Dedifferentiated amniotic fluid mesenchymal stem cell (primary cell): ENCODE measurements around the gene HBEGF.
"Not testable (repeated sequence)": the region's sequence is repeated elsewhere in the genome, so short reads cannot be mapped to it uniquely, and the experiment has no call there.

ENCODE experiments used
- DNase-seq: peaks from one replicate; pipeline ENCODE4 v3.0.0-alpha.2; 2016; ENCODE audit errors: extremely low spot score

Gene HBEGF

GRCh38 chr5:140360681-140361479 lies 14.5 kb upstream of the HBEGF start:
- DNase-seq, result no peak

DNA sequence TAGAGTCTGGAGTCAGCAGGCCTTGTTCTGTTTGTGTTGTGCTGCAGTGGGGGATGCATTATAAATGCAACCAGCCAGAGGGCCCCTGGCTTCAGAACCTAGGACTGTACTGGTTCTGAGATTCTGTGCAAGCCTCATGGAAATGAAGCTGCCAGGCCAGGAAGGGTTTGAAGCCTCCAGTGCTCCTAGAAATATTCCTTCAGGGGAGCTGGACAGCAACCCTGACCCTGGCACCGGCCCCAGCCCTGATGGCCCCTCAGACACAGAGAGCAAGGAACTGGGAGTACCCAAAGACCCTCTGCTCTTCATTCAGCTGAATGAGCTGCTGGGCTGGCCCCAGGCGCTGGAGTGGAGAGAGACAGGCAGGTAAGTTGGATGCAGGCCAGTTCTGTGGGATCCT lies 13.7 kb upstream of the HBEGF start, which contains the start of gene SLC4A9:
Gene SLC4A9 (plus strand): TSS at position 94 of the 400 bp plus-strand sequence. CDS start 43 bp downstream, at position 137.
- no peak for DNase-seq

DNA sequence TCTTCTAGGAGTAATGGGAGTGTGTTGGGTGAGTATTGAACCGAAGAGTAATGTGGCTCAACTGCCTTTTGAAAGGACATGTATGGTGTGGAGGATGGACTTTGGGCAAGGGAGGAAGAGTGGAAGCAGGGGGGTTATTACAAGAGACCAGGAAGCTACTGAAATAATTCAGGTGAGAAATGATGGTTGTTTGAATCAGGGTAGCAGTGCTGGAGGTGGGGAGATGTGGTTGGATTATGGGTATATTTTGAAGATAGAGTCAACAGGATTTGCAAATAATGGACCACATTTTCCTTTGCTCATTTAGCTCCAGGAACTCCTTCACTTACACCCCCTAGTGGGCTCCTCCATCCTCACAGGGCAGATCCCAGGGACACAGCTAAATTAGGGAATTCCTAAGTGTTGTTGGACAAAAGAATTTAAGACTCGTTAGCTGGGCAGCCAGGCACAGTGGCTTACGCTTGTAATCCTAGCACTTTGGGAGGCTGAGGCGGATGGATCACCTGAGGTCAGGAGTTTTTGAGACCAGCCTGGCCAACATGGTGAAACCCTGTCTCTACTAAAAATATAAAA lies 12.4 kb upstream of the HBEGF start:
- peak; percentile 27 for DNase-seq

DNA sequence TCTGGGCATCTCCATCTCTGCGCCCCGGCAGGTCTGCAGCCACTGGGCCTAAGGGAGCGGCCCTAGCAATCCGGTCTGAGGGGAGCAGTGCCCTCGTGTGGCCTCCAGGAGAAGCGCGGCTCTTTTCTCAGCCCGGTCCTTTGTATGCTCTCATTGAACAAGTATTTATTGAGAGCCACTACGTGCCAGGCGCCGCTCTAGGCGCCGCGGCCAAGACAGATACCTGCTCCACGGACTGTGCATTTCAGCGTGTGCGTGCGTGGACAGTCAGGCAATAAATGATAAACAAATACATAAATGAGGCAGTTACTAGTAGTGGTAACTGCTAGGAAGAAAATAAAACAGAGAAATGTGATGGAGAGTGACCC lies 11.3 kb upstream of the HBEGF start:
- peak; percentile 84 for DNase-seq

GRCh38 chr5:140356853-140357725 lies 10.7 kb upstream of the HBEGF start:
- DNase-seq, result no peak

GRCh38 chr5:140355546-140355945 lies 9.1 kb upstream of the HBEGF start:
- DNase-seq, result no peak

DNA sequence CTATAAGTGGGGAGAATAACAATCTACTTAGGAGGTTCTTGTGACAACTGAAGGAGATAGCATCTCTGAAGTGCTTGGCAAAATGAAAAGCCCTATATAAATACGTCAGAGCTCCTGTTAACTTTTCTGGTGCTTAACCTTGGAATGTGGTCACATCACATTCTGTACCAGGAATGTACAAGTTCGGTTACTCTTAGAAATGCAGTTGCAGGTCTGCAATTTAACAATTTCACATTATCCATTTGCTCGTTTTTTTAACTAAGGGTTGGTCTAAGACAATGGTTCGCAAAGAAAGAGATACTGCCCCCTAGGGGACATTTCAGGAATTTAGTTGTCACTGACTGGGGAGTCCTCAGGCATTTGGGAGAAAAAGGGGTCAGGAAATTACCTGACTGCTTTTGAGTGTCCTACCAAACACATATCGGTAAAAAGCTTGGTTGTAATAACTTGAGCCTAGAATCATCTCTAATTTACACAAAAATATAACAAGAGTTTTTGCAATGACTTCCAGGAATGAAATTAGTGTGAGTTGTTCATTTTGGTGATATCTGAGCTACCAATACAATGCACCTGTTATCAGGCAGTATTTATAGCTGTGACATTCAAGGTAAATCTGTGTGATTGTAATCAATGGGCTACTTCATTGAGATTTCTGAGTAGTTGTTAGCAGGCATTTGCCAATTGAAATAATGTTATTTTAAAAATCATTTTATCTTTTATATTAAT lies 5.4 kb upstream of the HBEGF start:
- peak; percentile 68 for DNase-seq

- no peak for DNase-seq
Observed at GRCh38 chr5:140349244-140349643, 2.8 kb upstream of the HBEGF start.

- DNase-seq, result no peak
Observed at GRCh38 chr5:140348104-140348503, 1.7 kb upstream of the HBEGF start.

DNA sequence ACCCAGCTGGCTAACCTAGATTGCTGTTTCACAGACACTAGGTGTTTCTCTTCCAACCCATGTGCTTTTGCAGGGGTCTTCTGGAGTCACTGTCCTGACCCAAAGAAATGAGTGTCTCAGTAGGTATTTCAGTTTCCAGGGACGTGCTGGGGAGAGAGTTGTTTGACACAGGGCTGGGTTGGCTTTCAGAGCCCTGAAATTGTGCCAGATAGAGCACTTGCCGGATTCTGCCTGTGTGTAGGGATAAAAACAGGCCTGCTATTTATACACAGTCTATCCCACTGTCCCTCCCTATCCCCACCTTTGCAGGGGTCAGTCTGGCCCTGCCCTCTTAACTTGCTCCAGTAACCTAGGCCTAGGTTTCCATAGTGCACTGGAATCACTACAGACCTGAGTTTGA lies 957 bp upstream of the HBEGF start:
- DNase-seq, result no peak

- no peak for DNase-seq
Observed at GRCh38 chr5:140345919-140346347, 470 bp downstream of the HBEGF start.

- no peak for DNase-seq
Observed at GRCh38 chr5:140344683-140345423, 1.6 kb downstream of the HBEGF start.

DNA sequence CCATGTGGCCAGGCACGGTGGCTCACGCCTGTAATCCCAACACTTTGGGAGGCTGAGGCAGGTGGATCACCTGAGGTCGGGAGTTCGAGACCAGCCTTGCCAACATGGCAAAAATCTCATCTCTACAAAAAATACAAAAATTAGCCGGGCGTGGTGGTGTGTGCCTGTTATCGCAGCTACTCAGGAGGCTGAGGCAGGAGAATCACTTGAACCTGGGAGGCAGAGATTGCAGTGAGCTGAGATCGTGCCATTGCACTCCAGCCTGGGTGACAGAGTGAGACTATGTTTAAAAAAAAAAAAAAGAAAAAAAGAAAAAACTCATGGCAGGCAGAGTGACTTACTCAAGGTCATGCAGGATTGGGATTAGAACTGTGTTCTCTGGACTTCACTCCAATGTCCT lies 2.6 kb downstream of the HBEGF start:
- not testable (repeated sequence) for DNase-seq

GRCh38 chr5:140342896-140343295 lies 3.5 kb downstream of the HBEGF start:
- no peak for DNase-seq

- no peak for DNase-seq
Observed at GRCh38 chr5:140342287-140342686, 4.1 kb downstream of the HBEGF start.

GRCh38 chr5:140341591-140341990 lies 4.8 kb downstream of the HBEGF start:
- DNase-seq, result no peak

GRCh38 chr5:140340605-140341121 lies 5.7 kb downstream of the HBEGF start:
- no peak for DNase-seq

DNA sequence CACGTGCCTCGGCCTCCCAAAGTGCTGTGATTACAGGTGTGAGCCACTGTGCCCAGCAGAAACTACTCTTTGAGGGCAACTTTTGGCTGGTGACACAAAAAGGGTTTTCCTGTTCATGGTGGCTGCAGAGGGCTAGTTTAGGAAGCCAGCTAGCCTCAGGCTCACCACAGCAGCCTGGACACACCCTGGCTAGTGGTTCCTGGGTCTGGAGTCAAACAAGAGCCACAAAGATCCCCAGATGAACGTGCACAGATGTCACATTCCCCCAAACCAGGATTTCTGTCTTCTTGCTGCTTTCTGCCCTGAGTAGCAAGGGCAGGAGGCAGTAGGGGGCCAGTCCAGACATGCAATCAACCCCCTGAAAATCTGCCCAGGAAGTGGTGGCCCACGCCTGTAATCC lies 6.8 kb downstream of the HBEGF start:
- DNase-seq, result no peak

DNA sequence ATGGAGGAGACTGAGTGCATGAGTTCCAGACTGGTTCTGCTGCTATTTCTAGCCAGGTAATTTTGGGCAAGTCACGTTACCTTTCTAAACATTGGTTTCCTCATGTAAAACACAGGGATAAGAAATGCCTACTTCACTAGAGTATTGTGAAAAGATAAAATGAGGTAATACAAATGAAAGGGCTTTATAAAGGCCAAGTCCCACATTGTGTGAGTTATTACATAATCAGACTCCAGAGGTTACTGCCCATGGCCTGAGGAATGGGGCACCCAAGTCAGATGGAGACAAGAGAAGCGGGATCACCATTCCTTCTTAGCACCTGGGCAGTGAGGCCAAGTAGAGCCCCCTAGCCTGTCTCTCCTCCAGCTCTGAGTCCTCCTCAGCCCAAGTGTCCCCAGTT lies 7.5 kb downstream of the HBEGF start:
- no peak for DNase-seq

DNA sequence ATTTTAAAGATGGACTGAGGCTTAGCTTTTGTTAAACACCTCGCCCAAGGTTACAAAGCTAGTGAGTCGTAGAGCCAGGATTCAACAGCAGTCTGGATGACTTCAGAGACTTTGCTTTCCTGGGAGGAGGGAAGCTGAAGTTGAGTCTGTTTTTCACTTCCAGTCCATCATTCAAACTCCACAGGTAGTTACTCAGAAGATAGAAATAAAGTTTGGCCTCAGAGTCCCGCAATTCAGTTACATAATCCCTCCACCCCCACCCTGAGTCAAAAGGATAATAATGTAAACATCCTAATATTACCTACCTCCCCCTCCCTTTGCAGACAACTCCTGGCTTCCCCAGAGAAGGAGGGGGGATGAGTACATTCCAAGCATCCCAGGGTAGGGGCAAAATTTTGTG lies 8.1 kb downstream of the HBEGF start:
- DNase-seq, result no peak

DNA sequence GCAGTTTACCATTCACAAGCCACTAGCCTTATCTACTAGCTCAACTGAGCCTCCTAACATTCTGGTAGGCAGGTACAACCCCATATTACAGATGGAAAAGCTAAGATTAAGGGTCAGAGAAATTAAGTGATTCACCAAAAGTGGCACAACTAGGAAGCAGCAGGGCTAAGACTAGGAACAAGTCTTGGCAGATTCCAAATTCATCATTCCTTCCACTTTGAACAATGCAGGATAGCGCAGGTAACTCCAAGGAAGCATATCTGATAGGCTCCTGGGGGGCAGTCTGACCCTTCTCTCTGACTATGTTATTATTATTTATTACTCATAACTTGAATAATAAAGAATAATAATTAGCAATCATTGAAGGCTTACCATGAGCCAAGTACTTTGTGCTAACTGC lies 8.5 kb downstream of the HBEGF start:
- DNase-seq, result no peak
